Esophagus muscularis mucosa (tissue), 4 donors: Measurements from ENCODE around the gene BGN.

Source experiments
- CTCF ChIP-seq, 3 experiments: fragments of 200-600 bp in 2 of 3; fragments of 450-650 bp in 1 of 3; sonication (generic) in 2 of 3; IDR thresholded peaks; one replicate each; pipeline ENCODE4 v1.5.1; 2017 to 2019; ENCODE audit warnings: antibody characterized with exemption in 3 of 3, mild to moderate bottlenecking in 2 of 3, moderate library complexity in 1 of 3
- EP300 ChIP-seq: sonication (generic); formaldehyde crosslinking; IDR thresholded peaks from one replicate; pipeline ENCODE4 v1.6.1; 2017; ENCODE audit warnings: antibody characterized with exemption
- POLR2AphosphoS5 ChIP-seq, 2 donors: sonication (generic); formaldehyde crosslinking; IDR thresholded peaks; one replicate each; pipeline ENCODE4 v1.6.1; 2017; ENCODE audit warnings: antibody characterized with exemption in 2 of 2

GRCh38 chrX:153450949-153451277, 43.9 kb upstream of the BGN start:
- TF ChIP-seq CTCF (IDR thresholded peaks at IDR 0.05) (no peak), POLR2AphosphoS5 (IDR thresholded peaks at IDR 0.05) (no peak), EP300 (no peak)
